GM19438 (cell line): Measurements from ENCODE around the gene SNED1.
"Not testable (repeated sequence)": the region's sequence is repeated elsewhere in the genome, so short reads cannot be mapped to it uniquely, and the experiment has no call there.

Source experiments
- ATAC-seq: cut with Tn5 transposase; IDR thresholded peaks from one replicate; pipeline ENCODE4 v1.9.1; 2021; ENCODE audit warnings: low read depth; ENCODE audit not compliant: unreplicated experiment

SNED1 gene

GRCh38 chr2:241104611-241105010, 106.2 kb downstream of the SNED1 start:
- ATAC-seq, result not testable (repeated sequence)

GRCh38 chr2:241105641-241106040, 107.2 kb downstream of the SNED1 start:
- no peak for ATAC-seq

DNA sequence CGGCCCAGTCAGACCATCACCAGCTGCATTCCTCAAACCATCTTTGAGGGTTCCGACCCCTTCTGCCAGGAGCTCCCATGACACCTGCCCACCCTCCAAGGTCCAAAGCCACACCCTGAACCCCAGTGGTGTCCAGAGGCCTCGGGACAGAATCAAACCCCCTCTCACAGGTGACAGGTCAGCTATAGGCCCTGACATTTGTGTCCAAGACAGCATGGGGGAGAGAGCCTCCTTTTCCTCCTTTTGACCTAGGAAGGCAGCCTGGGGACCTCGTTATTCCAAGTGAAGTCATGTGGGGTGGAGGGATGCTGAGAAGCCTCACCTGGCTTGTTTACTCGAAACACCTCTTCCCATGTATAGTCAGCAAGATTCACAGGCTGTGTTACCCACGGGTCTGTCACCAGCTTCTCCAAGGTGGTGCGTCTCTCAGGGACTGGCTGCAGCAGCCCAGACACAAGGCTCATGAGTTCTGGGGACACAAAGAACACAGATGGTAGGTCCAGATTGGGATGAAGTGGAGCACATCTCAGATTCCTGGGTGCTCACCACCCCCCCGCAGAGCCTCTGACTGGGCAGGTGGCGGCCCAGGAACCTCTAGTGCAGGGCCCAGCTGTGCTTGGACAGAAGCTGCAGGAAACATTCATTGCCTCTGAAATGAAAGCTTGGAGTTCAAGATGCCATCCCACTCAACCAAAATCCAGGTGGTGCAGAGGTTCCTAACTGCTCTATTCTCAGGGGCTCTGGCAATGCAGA, 108.8 kb downstream of the SNED1 start:
- no peak for ATAC-seq

DNA sequence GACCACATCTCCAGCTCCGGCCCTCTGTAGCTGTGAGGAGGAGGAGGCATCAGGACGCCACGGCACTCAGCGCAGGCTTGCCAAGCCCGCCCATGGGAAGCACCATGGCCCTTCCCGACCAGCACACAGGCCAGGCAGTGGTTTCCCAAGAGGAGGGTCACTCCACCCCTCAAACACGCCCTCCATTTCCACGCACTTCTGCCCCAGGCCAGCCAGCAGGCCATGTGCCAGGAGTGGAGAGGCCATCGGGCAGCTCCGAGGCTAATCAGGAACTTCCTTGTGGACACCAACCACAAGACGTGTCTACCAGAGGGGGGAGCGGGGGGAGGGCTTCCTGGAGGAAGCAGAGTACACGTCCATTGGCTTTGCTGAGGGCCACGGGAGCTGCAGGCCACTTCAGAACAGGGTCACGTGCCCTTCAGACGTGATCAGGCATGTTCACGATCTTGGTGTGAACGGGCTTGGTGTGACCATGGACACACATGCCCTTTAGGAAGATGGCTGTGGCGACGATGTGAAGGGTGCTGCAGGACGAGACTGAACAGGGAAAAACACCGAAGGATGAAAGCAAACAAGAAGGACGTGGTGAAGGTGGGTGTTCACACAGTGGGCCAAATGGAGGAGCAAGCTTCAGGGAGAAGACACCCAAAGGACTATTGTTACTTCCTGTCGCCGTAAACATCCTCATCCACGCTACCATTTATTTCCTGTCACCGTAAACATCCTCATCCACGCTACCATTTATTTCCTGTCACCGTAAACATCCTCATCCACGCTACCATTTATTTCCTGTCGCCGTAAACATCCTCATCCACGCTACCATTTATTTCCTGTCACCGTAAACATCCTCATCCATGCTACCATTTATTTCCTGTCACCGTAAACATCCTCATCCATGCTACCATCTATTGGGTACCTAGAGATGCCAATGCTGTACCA, 110.1 kb downstream of the SNED1 start:
- ATAC-seq, result no peak

DNA sequence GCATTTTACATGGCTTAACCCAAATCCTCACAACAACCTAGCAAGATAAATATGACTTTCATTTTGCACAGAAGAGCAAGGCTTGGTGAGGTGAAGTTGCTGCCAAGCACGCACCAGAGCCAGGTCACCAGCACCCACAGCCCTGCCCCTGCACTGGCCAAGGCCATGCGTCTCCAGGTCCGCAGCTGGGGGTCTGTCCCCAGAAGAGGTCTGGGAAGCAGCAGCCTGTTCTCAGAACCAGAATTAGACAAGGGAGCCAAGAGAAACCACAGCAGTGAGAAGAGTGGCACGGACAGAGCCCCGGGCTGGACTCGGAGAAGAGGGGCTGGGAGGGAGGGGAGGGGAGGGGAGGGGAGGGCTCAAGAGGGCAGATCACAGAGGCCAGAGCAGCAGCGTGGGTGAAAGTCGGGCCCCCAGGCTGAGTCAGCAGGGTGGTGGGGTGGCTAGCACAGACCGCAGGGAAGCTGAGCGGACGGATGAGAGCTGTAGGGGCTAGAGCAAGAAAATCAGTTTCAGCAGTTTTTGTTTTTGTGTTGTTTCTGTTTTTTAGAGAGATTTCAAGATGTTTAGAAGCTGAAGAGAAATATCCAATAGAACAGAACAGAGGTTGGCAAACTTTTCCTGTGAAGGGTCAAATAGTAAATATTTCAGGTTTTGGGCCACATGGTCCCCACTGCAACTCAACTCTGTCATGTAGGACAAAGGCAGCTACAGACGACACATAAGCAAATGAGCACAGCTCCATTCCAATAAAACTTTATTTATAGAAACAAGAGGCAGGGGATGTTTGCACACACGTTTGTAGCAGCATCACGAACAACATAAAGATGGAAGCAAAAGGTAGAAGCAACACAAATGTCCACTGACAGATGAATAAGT, 111.0 kb downstream of the SNED1 start:
- no peak for ATAC-seq

DNA sequence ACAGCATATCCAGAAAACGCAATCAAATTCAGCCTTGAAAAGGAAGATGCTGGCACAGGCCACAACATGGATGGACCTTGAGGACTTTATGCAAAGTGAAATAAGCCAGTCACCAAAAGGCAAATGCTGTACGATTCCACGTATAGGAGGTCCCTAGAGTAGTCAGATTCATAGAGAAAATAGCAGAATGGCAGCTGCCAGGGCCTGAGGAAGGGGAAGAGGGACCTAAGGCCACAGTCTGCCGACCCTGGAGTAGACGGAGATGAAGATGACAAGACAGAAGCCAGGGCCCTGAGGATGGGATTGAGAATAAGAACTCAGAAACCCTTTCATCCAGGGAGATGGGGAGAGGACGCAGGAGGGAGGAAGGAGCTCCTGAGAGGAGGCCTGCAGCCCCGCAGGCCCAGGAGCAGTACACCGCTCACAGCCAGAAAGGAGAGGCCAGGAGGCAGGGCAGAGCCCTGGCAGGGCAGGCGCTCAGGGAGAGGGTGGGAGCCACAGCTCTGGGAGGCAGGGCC, 111.7 kb downstream of the SNED1 start:
- no peak for ATAC-seq

DNA sequence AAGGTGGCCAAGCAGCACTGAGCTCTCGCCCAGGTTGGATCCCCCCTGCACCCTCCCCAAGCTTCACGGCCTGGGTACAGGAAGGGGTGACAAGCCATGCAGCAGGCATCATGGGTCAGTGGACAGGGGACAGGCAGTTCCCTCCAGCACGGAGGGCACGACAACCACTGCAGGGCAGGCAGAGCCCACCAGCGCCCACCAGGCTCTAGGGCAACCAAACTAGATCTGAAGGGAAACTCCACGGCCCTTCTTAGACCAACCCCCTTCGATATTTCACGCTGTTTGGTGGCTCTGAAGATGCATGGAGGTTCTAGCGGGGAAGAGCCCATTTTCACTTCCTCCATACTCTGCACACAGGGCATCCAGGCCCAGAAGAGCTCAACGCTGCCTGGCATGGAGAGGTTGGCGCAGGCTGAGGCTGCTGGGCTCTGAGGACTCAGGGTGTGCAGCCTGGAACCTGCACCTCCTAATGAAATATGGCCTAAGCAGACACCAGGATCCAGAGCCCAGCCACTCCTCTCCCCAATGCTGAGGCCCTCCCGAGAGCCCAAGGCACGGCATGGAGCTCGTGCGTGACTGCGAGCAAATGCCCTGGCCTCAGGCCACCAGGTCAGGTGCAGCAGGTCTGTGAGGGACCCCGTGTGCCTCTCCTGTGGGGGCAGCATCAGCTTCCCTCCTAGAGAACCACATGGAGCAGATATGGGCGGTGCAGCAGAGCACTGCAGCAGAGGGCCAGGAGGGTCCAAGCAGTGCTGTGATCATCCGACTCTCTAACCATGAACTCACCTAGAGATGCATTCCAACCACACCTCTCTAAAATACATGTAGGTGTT, 112.4 kb downstream of the SNED1 start:
- ATAC-seq, result peak; percentile 64

DNA sequence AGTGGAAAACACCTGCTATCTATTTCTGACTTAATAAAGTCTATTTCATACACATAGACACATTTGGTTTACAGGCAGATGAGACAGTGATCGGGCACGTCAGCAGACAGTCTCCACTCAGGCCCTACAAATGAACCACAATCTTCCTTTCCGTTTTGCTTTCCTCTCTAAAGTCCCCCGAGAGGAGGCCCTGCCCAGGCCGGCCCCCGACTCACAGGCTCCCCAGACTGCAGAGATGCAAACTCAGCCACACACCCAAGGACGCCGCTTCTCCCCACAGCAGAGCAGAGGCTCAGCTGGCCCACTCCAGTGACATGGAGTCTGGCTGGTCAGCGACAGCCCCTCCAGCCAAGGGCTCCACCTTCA, 113.0 kb downstream of the SNED1 start:
- ATAC-seq, result no peak

GRCh38 chr2:241112046-241112445, 113.6 kb downstream of the SNED1 start:
- no peak for ATAC-seq

- no peak for ATAC-seq
Measured at GRCh38 chr2:241112592-241112991, 114.2 kb downstream of the SNED1 start.

DNA sequence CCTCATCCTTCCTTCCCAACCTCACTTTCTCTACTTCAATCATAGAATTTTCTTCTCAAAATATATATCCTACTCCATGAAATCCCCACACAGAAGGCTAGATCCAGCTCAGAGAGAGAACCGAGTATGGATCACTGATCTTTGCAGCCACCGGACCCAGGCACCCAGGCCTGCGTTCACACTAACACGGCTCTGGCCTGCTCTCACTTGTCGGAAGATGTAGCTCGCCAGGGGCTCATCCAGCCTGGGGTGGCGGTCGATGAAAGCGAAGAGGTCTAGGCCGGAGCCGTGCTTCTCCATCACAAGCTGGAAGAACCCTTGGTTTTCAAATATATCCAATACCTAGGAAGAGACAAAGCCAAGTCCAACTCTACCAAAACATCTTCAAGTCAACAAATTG, 116.4 kb downstream of the SNED1 start:
- ATAC-seq, result no peak

DNA sequence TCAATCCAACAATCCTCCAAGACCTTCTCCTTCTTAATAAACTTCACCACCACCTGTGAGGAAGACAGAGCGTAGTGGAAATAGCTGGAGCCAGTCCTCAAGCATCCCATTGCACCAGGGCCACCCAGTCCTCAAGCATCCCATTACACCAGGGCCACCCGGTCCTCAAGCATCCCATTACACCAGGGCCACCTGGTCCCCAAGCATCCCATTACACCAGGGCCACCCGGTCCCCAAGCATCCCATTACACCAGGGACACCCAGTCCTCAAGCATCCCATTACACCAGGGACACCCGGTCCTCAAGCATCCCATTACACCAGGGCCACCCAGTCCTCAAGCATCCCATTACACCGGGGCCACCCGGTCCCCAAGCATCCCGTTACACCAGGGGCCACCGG, 116.9 kb downstream of the SNED1 start:
- no peak for ATAC-seq

- no peak for ATAC-seq
Measured at GRCh38 chr2:241116606-241117560, 118.5 kb downstream of the SNED1 start.

- ATAC-seq, result no peak
Measured at GRCh38 chr2:241118737-241119505, 120.5 kb downstream of the SNED1 start.

- ATAC-seq, result no peak
Measured at GRCh38 chr2:241120440-241120839, 122.0 kb downstream of the SNED1 start.

DNA sequence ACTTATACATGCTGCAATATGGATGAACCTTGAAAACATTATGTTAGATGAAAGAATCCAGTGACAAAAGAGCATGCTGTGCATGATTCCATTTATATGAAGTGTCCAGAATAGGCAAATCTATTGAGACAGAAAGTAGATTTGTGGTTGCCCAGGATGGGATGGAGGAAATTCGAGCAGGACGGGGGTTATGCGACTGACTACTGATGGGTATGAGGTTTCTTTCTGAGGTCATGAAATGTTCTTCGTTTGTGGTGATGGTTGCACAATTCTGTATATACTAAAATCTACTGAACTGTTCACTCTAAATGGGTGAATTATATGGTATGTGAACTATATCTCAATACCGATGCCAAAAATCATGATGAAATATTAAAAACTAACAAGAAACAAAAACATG, 122.6 kb downstream of the SNED1 start:
- no peak for ATAC-seq

GRCh38 chr2:241122376-241123002, 124.1 kb downstream of the SNED1 start:
- ATAC-seq, result no peak
